Liver (tissue), 9 donors: ENCODE data around the gene MCL1. TPM values are rescaled to one million over a fixed set of nuclear protein-coding genes. Genes with fewer than 3 reads are reported as not detected.

ENCODE experiments used
- DNase-seq: peaks from one replicate; pipeline ENCODE4 v3.0.0-alpha.2; 2017; ENCODE audit warnings: low spot score
- H3K27ac ChIP-seq, 2 donors: one replicate each; pipeline ENCODE4 v1.7.0; 2013; ENCODE audit warnings: inconsistent platforms in 2 of 2, low read length in 2 of 2, control low read depth in 1 of 2, low read depth in 1 of 2, mild to moderate bottlenecking in 1 of 2
- H3K27me3 ChIP-seq, 4 donors: one replicate each; pipeline versions ENCODE4 v1.6.1 to v1.7.0; 2013; ENCODE audit warnings: low read length in 3 of 4, inconsistent platforms in 1 of 4, mild to moderate bottlenecking in 1 of 4, moderate library complexity in 1 of 4; ENCODE audit not compliant: control insufficient read depth in 4 of 4, insufficient read depth in 4 of 4
- H3K36me3 ChIP-seq, 4 donors: one replicate each; pipeline versions ENCODE4 v1.6.1 to v1.7.0; 2013; ENCODE audit warnings: low read length in 3 of 4, mild to moderate bottlenecking in 3 of 4, low read depth in 1 of 4, moderate library complexity in 1 of 4; ENCODE audit not compliant: control insufficient read depth in 4 of 4, insufficient read depth in 3 of 4
- H3K4me1 ChIP-seq, 4 donors: one replicate each; pipeline versions ENCODE4 v1.6.1 to v1.7.0; 2013; ENCODE audit warnings: low read length in 3 of 4, mild to moderate bottlenecking in 3 of 4, moderate library complexity in 1 of 4; ENCODE audit not compliant: control insufficient read depth in 4 of 4, insufficient read depth in 4 of 4
- H3K4me3 ChIP-seq, 3 donors: one replicate each; pipeline versions ENCODE4 v1.6.1 to v1.7.0; 2013; ENCODE audit warnings: low read length in 3 of 3, control low read depth in 1 of 3, low read depth in 1 of 3, mild to moderate bottlenecking in 1 of 3
- H3K9ac ChIP-seq, 2 donors: one replicate each; pipeline ENCODE4 v1.7.0; 2013; ENCODE audit warnings: low read length in 2 of 2, mild to moderate bottlenecking in 2 of 2, moderate library complexity in 2 of 2, control low read depth in 1 of 2, low read depth in 1 of 2
- H3K9me3 ChIP-seq, 4 donors: one replicate each; pipeline versions ENCODE4 v1.6.1 to v1.7.0; 2013; ENCODE audit warnings: low read length in 3 of 4; ENCODE audit not compliant: control insufficient read depth in 4 of 4
- ATF3 ChIP-seq: IDR thresholded peaks from 2 replicates; pipeline ENCODE4 v1.6.1; 2016; ENCODE audit warnings: antibody characterized with exemption
- CTCF ChIP-seq: fragments of 150-350 bp; IDR thresholded peaks from 2 replicates; pipeline ENCODE4 v1.5.1; 2017; ENCODE audit warnings: improper control_type of control experiment, low read depth, low read length; ENCODE audit not compliant: missing input control
- EGR1 ChIP-seq, 2 donors: IDR thresholded peaks; 2 replicates each; pipeline ENCODE4 v1.6.1; 2016 to 2018; ENCODE audit warnings: antibody characterized with exemption in 2 of 2, low read depth in 2 of 2
- FOXA1 ChIP-seq: IDR thresholded peaks from 2 replicates; pipeline ENCODE4 v1.6.1; 2016; ENCODE audit warnings: antibody characterized with exemption
- GABPA ChIP-seq, 2 donors: IDR thresholded peaks in 1 of 2; conservative IDR thresholded peaks in 1 of 2; 2 replicates each; pipeline ENCODE4 v1.6.1; 2016; ENCODE audit warnings: antibody characterized with exemption in 2 of 2, mild to moderate bottlenecking in 1 of 2, moderate library complexity in 1 of 2
- HNF4A ChIP-seq, 2 donors: conservative IDR thresholded peaks; 2 replicates each; pipeline ENCODE4 v1.6.1; 2016; ENCODE audit warnings: antibody characterized with exemption in 2 of 2, mild to moderate bottlenecking in 2 of 2
- HNF4G ChIP-seq: IDR thresholded peaks from 2 replicates; pipeline ENCODE4 v1.6.1; 2016; ENCODE audit warnings: antibody characterized with exemption
- JUND ChIP-seq, 2 donors: IDR thresholded peaks; 2 replicates each; pipeline ENCODE4 v1.6.1; 2016; ENCODE audit warnings: antibody characterized with exemption in 2 of 2
- NR2F2 ChIP-seq: IDR thresholded peaks from 2 replicates; pipeline ENCODE4 v1.6.1; 2016; ENCODE audit warnings: antibody characterized with exemption
- RAD21 ChIP-seq, 2 donors: IDR thresholded peaks; 2 replicates each; pipeline ENCODE4 v1.6.1; 2016; ENCODE audit warnings: antibody characterized with exemption in 2 of 2, mild to moderate bottlenecking in 2 of 2
- REST ChIP-seq: IDR thresholded peaks from 2 replicates; pipeline ENCODE4 v1.6.1; 2016; ENCODE audit warnings: antibody characterized with exemption, mild to moderate bottlenecking
- RXRA ChIP-seq, 2 donors: IDR thresholded peaks; 2 replicates each; pipeline ENCODE4 v1.6.1; 2017 to 2018; ENCODE audit warnings: antibody characterized with exemption in 2 of 2, mild to moderate bottlenecking in 1 of 2
- SP1 ChIP-seq: IDR thresholded peaks from 2 replicates; pipeline ENCODE4 v1.6.1; 2018; ENCODE audit warnings: antibody characterized with exemption, mild to moderate bottlenecking
- TAF1 ChIP-seq: conservative IDR thresholded peaks from 2 replicates; pipeline ENCODE4 v1.6.1; 2016; ENCODE audit warnings: antibody characterized with exemption, mild to moderate bottlenecking
- YY1 ChIP-seq: IDR thresholded peaks from 2 replicates; pipeline ENCODE4 v1.6.1; 2016; ENCODE audit warnings: antibody characterized with exemption, mild to moderate bottlenecking
- WGBS: extraction: QIAGEN DNeasy Blood & Tissue Kit; methylation state at CpG from one replicate; pipeline ENCODE4 v1.1.7; 2013; 5-methylcytosine and 5-hydroxymethylcytosine counted together
- polyA plus RNA-seq, 2 donors: library from polyadenylated mRNA; stranded (reverse) in 1 of 2; unstranded in 1 of 2; fragments of 200-250 nt in 1 of 2; fragments of >200 nt in 1 of 2; fragmentation: Nextera tagmentation in 1 of 2; extraction: Ambion mirVana in 1 of 2; gene quantifications; one replicate each; pipeline versions ENCODE4 v1.2.1 to v1.2.3, GENCODE V29; 2013 to 2015
- total RNA-seq, 2 donors: library from RNA; depleted of rRNA; stranded (reverse); fragments of >200 nt; gene quantifications; one replicate each; pipeline ENCODE4 v1.2.3, GENCODE V29; 2014
- donor health status: healthy.
- donor health status: healthy.
- donor health status: healthy.
- donor health status: healthy.
- donor health status: healthy.

MCL1 gene
- total and polyA plus RNA-seq, 4 donors, result 23.4 to 181 (median 80.0) TPM

GRCh38 chr1:150560011-150560438, 19.4 kb downstream of the MCL1 start (continued):
- no peak for TF ChIP-seq REST
- no peak for TF ChIP-seq GABPA (IDR thresholded peaks at IDR 0.05 in 1 of 2, conservative IDR thresholded peaks at IDR 0.05 in 1 of 2)
- no peak for TF ChIP-seq JUND (IDR thresholded peaks at IDR 0.05)
- no peak for TF ChIP-seq HNF4A (conservative IDR thresholded peaks at IDR 0.05)
- no peak for TF ChIP-seq NR2F2
- no peak for TF ChIP-seq YY1
- TF ChIP-seq EGR1 (IDR thresholded peaks at IDR 0.05; ENCODE audit: low read depth in 2 of 2), result no peak
- TF ChIP-seq RXRA (IDR thresholded peaks at IDR 0.05), result peak in 1 of 2 donors; percentile 36
- TF ChIP-seq ATF3, result no peak
- TF ChIP-seq HNF4G, result no peak
- TF ChIP-seq TAF1, result no peak
- no peak for TF ChIP-seq SP1
- TF ChIP-seq RAD21 (IDR thresholded peaks at IDR 0.05), result peak; percentile 74 to 86
- TF ChIP-seq FOXA1, result no peak

GRCh38 chr1:150559656-150560010, 19.8 kb downstream of the MCL1 start:
- TF ChIP-seq CTCF, result no peak
- no peak for TF ChIP-seq GABPA (IDR thresholded peaks at IDR 0.05 in 1 of 2, conservative IDR thresholded peaks at IDR 0.05 in 1 of 2)
- TF ChIP-seq SP1, result no peak
- TF ChIP-seq TAF1, result no peak
- Histone ChIP-seq H3K4me3 (no peak overlapping the region), H3K4me1 (peaks cover 11 to 45% (median 37%) of the 10 kb centered on the region in 4 donors), H3K9ac (no peak overlapping the region), H3K27me3 (no peaks in the 10 kb centered on the region), H3K27ac (peak overlapping the region; percentile 93 to 100), H3K36me3 (peaks cover 0 to 11% (median 4%) of the 10 kb centered on the region in 4 donors), H3K9me3 (no peaks in the 10 kb centered on the region)
- 69% methylated on average over 10 of the region's 10 CpGs for WGBS
- no peak for DNase-seq
